IMR-90 (cell line): ENCODE data around the gene MIER2. TPM values are rescaled to one million over a fixed set of nuclear protein-coding genes. Genes with fewer than 3 reads are reported as not detected.

Experiments
- ATAC-seq: fragments of 200-7000 bp; cut with Tn5 transposase; 2 replicates; pipeline ENCODE4 v1.9.1; 2020; ENCODE audit warnings: low read depth, mild to moderate bottlenecking, moderate library complexity
- BruUV-seq: library from RNA; stranded (reverse); fragments of 400-500 nt; replicated peaks from 2 replicates; lab custom pipeline; 2021; lab: Mats Ljungman, UMichigan
- CTCF ChIA-PET: fragments of 300-600 bp; formaldehyde crosslinking; extraction: SDS; loops from one replicate; lab custom pipeline; 2021; ENCODE audit warnings: antibody characterized with exemption; lab: Yijun Ruan, JAX
- POLR2A ChIA-PET: fragments of 300-600 bp; sonication (Branson Sonifier 250); formaldehyde crosslinking; loops from one replicate; lab custom pipeline; 2022; ENCODE audit warnings: antibody characterized with exemption; ENCODE audit not compliant: unreplicated experiment; lab: Charles Lee
- DNase-seq: peaks from one replicate; pipeline ENCODE4 v3.0.0; 2013
- H2AFZ ChIP-seq: replicated peaks from 2 replicates; pipeline ENCODE3; 2013; ENCODE audit warnings: low read length, mild to moderate bottlenecking; ENCODE audit not compliant: poor library complexity
- H2AK5ac ChIP-seq: 2 replicates; pipeline ENCODE4 v1.6.1; 2013; ENCODE audit warnings: low read depth, low read length, inconsistent platforms
- H2AK9ac ChIP-seq: replicated peaks from 2 replicates; pipeline ENCODE3; 2013; ENCODE audit warnings: mild to moderate bottlenecking, low read depth, low read length, moderate library complexity; ENCODE audit not compliant: poor library complexity
- H2BK120ac ChIP-seq: 2 replicates; pipeline ENCODE4 v1.6.1; 2013; ENCODE audit warnings: low read depth, low read length, inconsistent platforms
- H2BK15ac ChIP-seq: 3 replicates; pipeline ENCODE4 v1.6.1; 2013; ENCODE audit warnings: low read depth, low read length, inconsistent platforms
- H2BK20ac ChIP-seq: 2 replicates; pipeline ENCODE4 v1.6.1; 2013; ENCODE audit warnings: low read depth, mild to moderate bottlenecking, inconsistent platforms, low read length, moderate library complexity
- H2BK5ac ChIP-seq: 2 replicates; pipeline ENCODE4 v1.6.1; 2013; ENCODE audit warnings: mild to moderate bottlenecking, low read depth, low read length, inconsistent platforms; ENCODE audit not compliant: poor library complexity, severe bottlenecking
- H3K14ac ChIP-seq: replicated peaks from 2 replicates; pipeline ENCODE4 v1.6.1; 2013; ENCODE audit warnings: low read depth, low read length, inconsistent platforms
- H3K18ac ChIP-seq: 2 replicates; pipeline ENCODE4 v1.6.1; 2013; ENCODE audit warnings: low read depth, low read length, control low read depth
- H3K23ac ChIP-seq: 2 replicates; pipeline ENCODE4 v1.6.1; 2013; ENCODE audit warnings: low read depth, low read length, inconsistent platforms
- H3K27ac ChIP-seq: 2 replicates; pipeline ENCODE4 v1.5.1; 2013; ENCODE audit warnings: mild to moderate bottlenecking, control low read depth, low read length; ENCODE audit not compliant: insufficient read depth
- H3K27me3 ChIP-seq: 2 replicates; pipeline ENCODE4 v1.6.1; 2013; ENCODE audit warnings: low read length; ENCODE audit not compliant: control insufficient read depth, insufficient read depth
- H3K36me3 ChIP-seq: 2 replicates; pipeline ENCODE4 v1.6.1; 2013; ENCODE audit warnings: low read length, mixed read lengths; ENCODE audit not compliant: control insufficient read depth, insufficient read depth
- H3K4ac ChIP-seq: 2 replicates; pipeline ENCODE4 v1.6.1; 2013; ENCODE audit warnings: low read depth, low read length, inconsistent platforms
- H3K4me1 ChIP-seq: 2 replicates; pipeline ENCODE4 v1.6.1; 2013; ENCODE audit warnings: low read length, mixed read lengths; ENCODE audit not compliant: control insufficient read depth, insufficient read depth
- H3K4me2 ChIP-seq: 2 replicates; pipeline ENCODE4 v1.6.1; 2013; ENCODE audit warnings: low read depth, mild to moderate bottlenecking, control low read depth, low read length, moderate library complexity
- H3K4me3 ChIP-seq: 2 replicates; pipeline ENCODE4 v1.5.1; 2013; ENCODE audit warnings: low read depth, mild to moderate bottlenecking, control low read depth, low read length, moderate library complexity; ENCODE audit not compliant: insufficient read depth
- H3K56ac ChIP-seq: 2 replicates; pipeline ENCODE4 v1.6.1; 2013; ENCODE audit warnings: low read length, inconsistent platforms; ENCODE audit not compliant: insufficient read depth; ENCODE audit errors: extremely low read depth
- H3K79me1 ChIP-seq, 2 experiments: 2 replicates each; pipeline ENCODE4 v1.6.1; 2013; ENCODE audit warnings: low read length in 2 of 2, inconsistent platforms in 1 of 2, low read depth in 1 of 2
- H3K9ac ChIP-seq: 2 replicates; pipeline ENCODE4 v1.6.1; 2013; ENCODE audit warnings: low read depth, low read length, control low read depth
- H3K9me1 ChIP-seq: 2 replicates; pipeline ENCODE4 v1.6.1; 2013; ENCODE audit warnings: low read length, inconsistent platforms; ENCODE audit not compliant: insufficient read depth
- H3K9me3 ChIP-seq: 2 replicates; pipeline ENCODE4 v1.6.1; 2013; ENCODE audit warnings: low read length; ENCODE audit not compliant: control insufficient read depth, insufficient read depth
- H4K20me1 ChIP-seq: 2 replicates; pipeline ENCODE4 v1.6.1; 2013; ENCODE audit warnings: low read length, inconsistent platforms; ENCODE audit not compliant: insufficient read depth
- H4K5ac ChIP-seq: 2 replicates; pipeline ENCODE4 v1.6.1; 2013; ENCODE audit warnings: mild to moderate bottlenecking, low read depth, low read length, control low read depth
- H4K8ac ChIP-seq, 2 experiments: 2 replicates each; pipeline ENCODE4 v1.6.1; 2013; ENCODE audit warnings: low read depth in 2 of 2, low read length in 2 of 2, control low read depth in 1 of 2, inconsistent platforms in 1 of 2
- H4K91ac ChIP-seq: 2 replicates; pipeline ENCODE4 v1.6.1; 2013; ENCODE audit warnings: low read depth, low read length, inconsistent platforms; ENCODE audit not compliant: insufficient read depth
- CEBPB ChIP-seq: IDR thresholded peaks from 2 replicates; pipeline ENCODE4 v1.6.1; 2012; ENCODE audit warnings: low read depth, low read length, improper control_type of control experiment
- FOS ChIP-seq: fragments of 150-350 bp; IDR thresholded peaks from 2 replicates; pipeline ENCODE4 v1.6.1; 2016; ENCODE audit warnings: low read depth, low read length
- MAFK ChIP-seq: IDR thresholded peaks from 2 replicates; pipeline ENCODE4 v1.6.1; 2012; ENCODE audit warnings: low read depth, low read length, improper control_type of control experiment
- NFE2L2 ChIP-seq: fragments of 150-350 bp; IDR thresholded peaks from 2 replicates; pipeline ENCODE4 v1.6.1; 2016; ENCODE audit warnings: low read depth, mild to moderate bottlenecking, low read length
- POLR2A ChIP-seq: IDR thresholded peaks from 2 replicates; pipeline ENCODE4 v1.6.1; 2012; ENCODE audit warnings: mild to moderate bottlenecking, low read depth, low read length
- RAD21 ChIP-seq: IDR thresholded peaks from 2 replicates; pipeline ENCODE4 v1.6.1; 2012; ENCODE audit warnings: low read length, improper control_type of control experiment
- RCOR1 ChIP-seq: IDR thresholded peaks from 2 replicates; pipeline ENCODE4 v1.6.1; 2012; ENCODE audit warnings: mild to moderate bottlenecking, low read length, improper control_type of control experiment; ENCODE audit not compliant: insufficient replicate concordance
- SMC3 ChIP-seq: fragments of 150-350 bp; IDR thresholded peaks from 2 replicates; pipeline ENCODE4 v1.6.1; 2016; ENCODE audit warnings: low read depth, mild to moderate bottlenecking, antibody characterized with exemption, low read length, moderate library complexity
- WGBS, 2 experiments: methylation state at CpG; one replicate each; pipeline versions ENCODE4 v1.1.5 to v1.1.7; 2013; ENCODE audit warnings: missing lambda C conversion rate in 2 of 2; ENCODE audit not compliant: insufficient read length in 1 of 2; ENCODE audit errors: extremely low coverage in 2 of 2; 5-methylcytosine and 5-hydroxymethylcytosine counted together
- dilution Hi-C: fragments of 300-500 bp; cut with HindIII; formaldehyde crosslinking; loops from one replicate; pipeline ENCODE4 v1.14.3; 2018; ENCODE audit warnings: low sequenced_read_pairs; ENCODE audit not compliant: unreplicated experiment
- in situ Hi-C: fragments of 300-500 bp; cut with MboI; formaldehyde crosslinking; loops from 3 replicates; pipeline ENCODE4 v1.14.3; 2019; ENCODE audit warnings: low sequenced_read_pairs, inconsistent platforms, mixed read lengths
- intact Hi-C: fragments of 100-400 bp; cut with micrococcal nuclease; formaldehyde crosslinking; loops from 2 replicates; pipeline ENCODE4 v1.10.0; 2022
- polyA plus RNA-seq, 3 experiments: library from polyadenylated mRNA; depleted of rRNA; stranded (reverse); fragments of >200 nt; gene quantifications; 2 replicates each; pipeline ENCODE4 v1.2.3, GENCODE V29; 2012; ENCODE audit warnings: low replicate concordance in 1 of 3
- total RNA-seq: library from RNA; depleted of rRNA; stranded (reverse); fragments of >200 nt; gene quantifications from 2 replicates; pipeline ENCODE4 v1.2.3, GENCODE V29; 2012
- TF ChIP-seq, protein P1 (sequence below): fragments of 150-350 bp; IDR thresholded peaks from 2 replicates; pipeline ENCODE4 v1.6.1; 2017; ENCODE audit warnings: mild to moderate bottlenecking, antibody characterized with exemption, low read length, low read depth
- TF ChIP-seq, protein P2 (sequence below): fragments of 150-350 bp; IDR thresholded peaks from 2 replicates; pipeline ENCODE4 v1.6.1; 2016; ENCODE audit warnings: low read depth, mild to moderate bottlenecking, low read length, moderate library complexity, borderline replicate concordance

Gene MIER2
- total and polyA plus RNA-seq, 2 of the 4 experiments (the other 2 are of a cell fraction), result 28.0 to 28.4 TPM

DNA sequence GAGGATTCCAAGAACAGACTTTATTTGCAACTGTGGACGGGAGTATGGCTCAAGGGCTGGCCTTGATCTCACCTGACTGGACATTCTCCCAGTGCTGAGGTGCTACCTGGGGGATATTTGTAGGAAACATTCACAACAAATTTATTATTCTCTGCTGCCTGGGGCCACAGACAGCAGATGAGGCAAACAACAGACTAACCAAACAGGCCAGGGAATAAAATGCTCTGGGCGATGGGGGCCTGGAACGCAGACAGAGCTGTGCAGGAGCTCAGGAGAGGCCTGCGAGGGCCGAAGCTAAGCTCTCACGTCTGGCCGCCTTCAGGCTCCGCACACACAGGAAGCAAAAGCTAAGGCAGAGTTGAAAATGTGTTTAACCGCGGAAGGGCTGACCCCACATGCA is 61.2 kb downstream of the MIER2 start:
- no peak overlapping the region for H2AFZ ChIP-seq
- no TSS peak for BruUV-seq
- CTCF ChIA-PET, result no interaction called here
- H3K36me3 ChIP-seq, result no peaks in the 10 kb centered on the region
- no peak for ATAC-seq
- H3K9me3 ChIP-seq, result no peaks in the 10 kb centered on the region
- no peak for DNase-seq
- dilution Hi-C loops, result no loop called here
- H3K9me1 ChIP-seq, result no peaks in the 10 kb centered on the region
- H3K18ac ChIP-seq, result no peak overlapping the region
- 81% methylated on average over 2 of the region's 10 CpGs; no CpG with 5 or more reads in 1 of the 2 experiments for WGBS, 2 experiments
- H3K4ac ChIP-seq, result no peak overlapping the region
- H4K91ac ChIP-seq, result no peak overlapping the region
- H2BK5ac ChIP-seq, result no peak overlapping the region
- H4K20me1 ChIP-seq, result no peaks in the 10 kb centered on the region
- H2AK5ac ChIP-seq, result no peak overlapping the region
- H3K4me2 ChIP-seq, result no peak overlapping the region
- no peaks in the 10 kb centered on the region for H3K4me1 ChIP-seq
- H3K27ac ChIP-seq, result no peak overlapping the region
- no peak overlapping the region for H4K5ac ChIP-seq
- H3K4me3 ChIP-seq, result no peak overlapping the region
- TF ChIP-seq NFE2L2 (no peak), MAFK (no peak), SMC3 (no peak), CEBPB (no peak), FOS (no peak), RAD21 (no peak), RCOR1 (no peak), POLR2A (no peak)
- TF ChIP-seq, protein P1, sequence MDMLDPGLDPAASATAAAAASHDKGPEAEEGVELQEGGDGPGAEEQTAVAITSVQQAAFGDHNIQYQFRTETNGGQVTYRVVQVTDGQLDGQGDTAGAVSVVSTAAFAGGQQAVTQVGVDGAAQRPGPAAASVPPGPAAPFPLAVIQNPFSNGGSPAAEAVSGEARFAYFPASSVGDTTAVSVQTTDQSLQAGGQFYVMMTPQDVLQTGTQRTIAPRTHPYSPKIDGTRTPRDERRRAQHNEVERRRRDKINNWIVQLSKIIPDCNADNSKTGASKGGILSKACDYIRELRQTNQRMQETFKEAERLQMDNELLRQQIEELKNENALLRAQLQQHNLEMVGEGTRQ, result no peak
- TF ChIP-seq, protein P2, sequence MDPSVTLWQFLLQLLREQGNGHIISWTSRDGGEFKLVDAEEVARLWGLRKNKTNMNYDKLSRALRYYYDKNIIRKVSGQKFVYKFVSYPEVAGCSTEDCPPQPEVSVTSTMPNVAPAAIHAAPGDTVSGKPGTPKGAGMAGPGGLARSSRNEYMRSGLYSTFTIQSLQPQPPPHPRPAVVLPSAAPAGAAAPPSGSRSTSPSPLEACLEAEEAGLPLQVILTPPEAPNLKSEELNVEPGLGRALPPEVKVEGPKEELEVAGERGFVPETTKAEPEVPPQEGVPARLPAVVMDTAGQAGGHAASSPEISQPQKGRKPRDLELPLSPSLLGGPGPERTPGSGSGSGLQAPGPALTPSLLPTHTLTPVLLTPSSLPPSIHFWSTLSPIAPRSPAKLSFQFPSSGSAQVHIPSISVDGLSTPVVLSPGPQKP, result no peak
- no peak overlapping the region for H2AK9ac ChIP-seq
- H2BK20ac ChIP-seq, result no peak overlapping the region
- no peak overlapping the region for H3K9ac ChIP-seq
- peaks cover 9% of the 10 kb centered on the region for H3K27me3 ChIP-seq
- H3K14ac ChIP-seq, result no peak overlapping the region
- no peak overlapping the region for H3K23ac ChIP-seq
- H2BK15ac ChIP-seq, result no peak overlapping the region
- no peak overlapping the region for H4K8ac ChIP-seq
- no peak overlapping the region for H3K56ac ChIP-seq
- POLR2A ChIA-PET, result no interaction called here
- in situ Hi-C loops, result no loop called here
- intact Hi-C loops, result no loop called here
- no peak overlapping the region for H2BK120ac ChIP-seq
- no peaks in the 10 kb centered on the region for H3K79me1 ChIP-seq
